GM12801 (cell line): Measurements from ENCODE around the gene HSBP1L1.

ENCODE experiments used
- CTCF ChIP-seq: IDR thresholded peaks from one replicate; pipeline ENCODE4 v1.5.1; 2011; ENCODE audit warnings: control low read depth; ENCODE audit not compliant: insufficient read length; ENCODE audit errors: extremely low read depth

HSBP1L1 gene

GRCh38 chr18:79926306-79926705, 38.1 kb upstream of the HSBP1L1 start:
- TF ChIP-seq CTCF = no peak

- no peak for TF ChIP-seq CTCF
Measured at GRCh38 chr18:79926715-79927606, 37.5 kb upstream of the HSBP1L1 start.

GRCh38 chr18:79927607-79928562, 36.6 kb upstream of the HSBP1L1 start:
- no peak for TF ChIP-seq CTCF

- no peak for TF ChIP-seq CTCF
Measured at GRCh38 chr18:79928563-79928960, 35.9 kb upstream of the HSBP1L1 start.

GRCh38 chr18:79930020-79930642, 34.3 kb upstream of the HSBP1L1 start:
- TF ChIP-seq CTCF = no peak

GRCh38 chr18:79931475-79931874, 33.0 kb upstream of the HSBP1L1 start:
- no peak for TF ChIP-seq CTCF

- TF ChIP-seq CTCF = no peak
Measured at GRCh38 chr18:79932907-79933306, 31.5 kb upstream of the HSBP1L1 start.
